Adipose tissue (tissue), 3 donors: Measurements from ENCODE around the gene OFD1. TPM values are rescaled to one million over a fixed set of nuclear protein-coding genes. Genes with fewer than 3 reads are reported as not detected.

Experiments used
- polyA plus RNA-seq, 3 donors: library from polyadenylated mRNA; stranded (reverse); fragments of 200-250 nt; gene quantifications; one replicate each; pipeline ENCODE4 v1.2.3, GENCODE V29; 2013
- donor health status: healthy with polysubstance abuse.
- donor health status: Bipolar disorder and iron deficiency.
- donor health status: healthy.

Gene OFD1
- polyA plus RNA-seq, 3 donors: 8.6 to 24.1 (median 9.3) TPM

Other genes with a start within 250 kb of the OFD1 start
- gene EGFL6, start 165.1 kb upstream of the OFD1 start, polyA plus RNA-seq: 1 to 10 TPM in 2 of 3 donors, under 1 TPM in 1; 0.06 to 3.3 (median 1.2) TPM
- 1 to 10 TPM in 2 of 3 donors, under 1 TPM in 1; 0.97 to 3.1 (median 1.2) TPM for gene TCEANC, start 81.6 kb upstream of the OFD1 start, polyA plus RNA-seq
- gene RAB9A, start 45.6 kb upstream of the OFD1 start, polyA plus RNA-seq: 10 to 100 TPM; 14.2 to 24.3 (median 23.5) TPM
- 1 to 10 TPM; 3.3 to 3.9 (median 3.5) TPM for gene TRAPPC2, start 128 bp upstream of the OFD1 start, polyA plus RNA-seq
- gene GPM6B, start 82.3 kb downstream of the OFD1 start, polyA plus RNA-seq: 1 to 10 TPM; 1.3 to 2.8 (median 2.1) TPM